HG02571 (cell line): Measurements from ENCODE around the gene BMAL2.
A peak's percentile ranks its signal among the peaks of the same experiment; 100 is the strongest.

Experiments used
- ATAC-seq: cut with Tn5 transposase; IDR thresholded peaks from one replicate; pipeline ENCODE4 v1.9.1; 2021; ENCODE audit warnings: mild to moderate bottlenecking, moderate library complexity; ENCODE audit not compliant: unreplicated experiment

The BMAL2 gene

DNA sequence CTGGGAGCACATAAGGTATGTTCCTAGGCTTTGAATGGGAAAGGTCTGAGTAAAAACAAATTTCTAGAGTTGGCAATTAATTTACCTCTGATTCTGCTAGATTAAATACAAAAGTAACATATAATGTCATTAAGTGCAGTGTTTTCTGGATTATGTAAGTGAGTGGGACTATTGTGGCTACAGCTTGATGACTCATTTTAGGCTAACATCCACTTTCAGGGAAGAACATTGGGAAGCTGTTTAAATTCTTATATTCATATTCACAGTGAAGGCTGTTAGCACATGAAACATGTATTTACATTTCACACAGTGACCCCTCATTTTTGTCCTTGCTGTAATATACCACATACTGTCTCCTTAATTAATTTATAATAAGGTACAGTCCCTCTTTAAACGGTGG lies 13.2 kb upstream of the BMAL2 start:
- no peak for ATAC-seq

DNA sequence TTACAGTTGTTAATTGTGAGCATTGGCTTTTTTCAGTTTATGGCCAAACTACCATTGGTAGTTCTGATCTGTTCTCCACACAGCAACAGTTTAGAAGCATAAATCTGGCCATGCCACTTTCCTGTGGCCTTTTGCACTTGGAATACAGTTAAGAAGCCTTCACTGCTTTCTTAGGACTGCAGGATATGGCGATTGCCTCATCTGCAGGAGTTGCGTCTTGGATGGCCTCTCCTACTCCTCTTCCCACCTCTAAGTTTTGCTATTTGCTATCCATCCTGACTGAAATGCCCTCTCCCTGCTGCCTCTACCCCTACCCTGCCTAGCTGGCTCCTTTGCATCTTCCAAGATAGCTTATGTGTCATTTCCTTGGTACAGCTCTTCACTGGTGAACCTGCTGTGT lies 12.8 kb upstream of the BMAL2 start:
- no peak for ATAC-seq

DNA sequence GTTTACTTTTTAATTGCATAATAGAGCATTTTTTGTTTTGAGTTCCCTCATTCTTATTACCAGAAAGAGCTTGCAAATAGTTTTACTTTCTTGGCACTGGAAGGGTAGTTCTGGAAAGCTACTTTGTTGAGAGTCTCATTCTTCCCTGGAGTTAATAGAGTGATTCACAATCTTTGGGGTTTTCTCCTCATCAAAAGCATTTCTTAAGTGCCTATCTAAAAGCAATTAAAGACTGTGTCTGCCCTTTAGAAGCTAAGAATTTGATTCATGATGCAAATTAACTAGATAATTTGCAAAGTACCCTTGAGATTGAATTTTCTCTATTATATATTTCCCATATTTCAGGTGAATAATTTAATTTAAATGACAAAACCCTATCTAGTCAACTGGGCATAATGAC lies 8.1 kb upstream of the BMAL2 start:
- no peak for ATAC-seq

DNA sequence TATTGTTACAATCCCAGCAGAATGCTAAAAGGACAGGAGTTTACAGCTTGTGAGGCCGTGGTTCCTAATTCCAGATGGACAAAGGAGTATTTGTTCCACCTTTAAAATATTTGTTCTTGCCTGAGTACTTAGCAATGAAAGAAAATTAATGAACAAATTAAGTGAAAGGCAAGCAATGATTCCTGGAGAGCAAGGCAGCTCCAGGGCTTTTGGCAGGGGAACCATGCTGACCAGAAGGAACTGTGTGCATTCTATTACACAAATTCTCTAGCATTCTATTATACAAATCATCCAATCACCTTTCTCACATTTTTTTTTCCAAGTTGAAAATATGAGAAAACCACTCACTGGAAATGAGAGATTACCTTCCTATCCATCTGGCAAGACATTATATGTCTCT lies 1.8 kb upstream of the BMAL2 start:
- ATAC-seq: no peak

DNA sequence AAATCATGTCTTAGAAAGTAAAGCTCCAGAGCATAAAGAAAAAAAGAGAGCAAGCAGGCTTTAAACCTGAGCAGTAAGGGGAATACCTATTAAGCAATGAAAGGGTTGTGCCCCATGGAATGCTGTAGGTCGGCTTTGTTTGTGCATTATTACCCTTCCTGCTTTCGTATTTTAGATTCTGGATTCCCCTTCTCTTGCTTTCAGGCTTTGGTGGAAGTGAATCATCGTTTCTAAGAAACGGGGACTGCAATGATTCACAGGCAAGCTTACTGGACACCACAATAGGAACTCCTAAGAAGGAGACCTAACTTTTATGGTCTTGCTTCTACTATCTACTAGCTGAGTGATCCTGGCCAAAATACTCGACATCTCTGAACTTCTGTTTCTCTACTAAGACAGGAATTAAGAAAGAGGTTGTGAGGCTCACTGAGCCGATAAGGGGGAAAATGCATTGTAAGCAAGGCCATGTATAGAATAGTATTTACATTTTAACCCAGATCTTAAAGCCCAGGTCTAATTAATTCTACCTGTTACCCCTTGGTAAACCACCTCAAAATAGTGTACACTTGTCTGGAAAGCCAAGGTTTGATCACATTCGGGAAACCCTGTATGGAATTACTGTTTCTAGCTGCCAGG lies 1.2 kb upstream of the BMAL2 start:
- ATAC-seq: peak; percentile 36

DNA sequence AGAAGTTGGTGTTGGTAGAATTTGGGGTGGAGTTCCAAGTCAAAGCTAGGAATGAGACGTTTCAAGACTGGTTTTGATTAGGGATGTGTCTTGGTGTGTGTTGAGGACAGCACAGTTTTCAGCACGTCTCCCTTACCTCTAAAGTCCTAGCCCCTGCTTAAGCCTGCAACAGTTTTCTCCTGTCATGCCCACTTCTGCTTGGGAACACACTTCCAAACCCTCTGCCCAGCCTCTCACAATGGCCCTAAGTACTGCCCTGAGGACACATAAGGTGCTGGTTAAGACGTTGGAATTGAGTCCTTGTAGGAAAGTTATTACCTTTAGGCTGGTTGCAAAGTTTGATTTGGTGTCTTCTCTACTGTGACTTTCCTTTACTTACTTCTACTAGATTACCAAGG lies 710 bp upstream of the BMAL2 start:
- ATAC-seq: no peak

DNA sequence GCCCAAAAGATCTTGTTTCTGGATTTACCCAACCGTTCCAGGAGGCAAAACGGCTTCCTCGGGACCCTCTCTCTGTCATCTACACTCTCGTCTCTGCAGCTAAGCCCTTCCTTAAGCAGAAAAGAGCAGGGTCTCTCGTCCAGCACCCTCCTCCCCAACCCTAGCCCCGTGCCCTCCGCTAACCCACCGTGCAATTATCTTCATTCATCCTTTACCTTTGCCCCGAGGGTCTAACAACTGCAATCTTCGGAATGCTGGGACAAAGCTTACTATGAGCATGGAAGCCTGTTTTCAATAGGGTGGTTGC lies 276 bp upstream of the BMAL2 start:
- ATAC-seq: no peak

DNA sequence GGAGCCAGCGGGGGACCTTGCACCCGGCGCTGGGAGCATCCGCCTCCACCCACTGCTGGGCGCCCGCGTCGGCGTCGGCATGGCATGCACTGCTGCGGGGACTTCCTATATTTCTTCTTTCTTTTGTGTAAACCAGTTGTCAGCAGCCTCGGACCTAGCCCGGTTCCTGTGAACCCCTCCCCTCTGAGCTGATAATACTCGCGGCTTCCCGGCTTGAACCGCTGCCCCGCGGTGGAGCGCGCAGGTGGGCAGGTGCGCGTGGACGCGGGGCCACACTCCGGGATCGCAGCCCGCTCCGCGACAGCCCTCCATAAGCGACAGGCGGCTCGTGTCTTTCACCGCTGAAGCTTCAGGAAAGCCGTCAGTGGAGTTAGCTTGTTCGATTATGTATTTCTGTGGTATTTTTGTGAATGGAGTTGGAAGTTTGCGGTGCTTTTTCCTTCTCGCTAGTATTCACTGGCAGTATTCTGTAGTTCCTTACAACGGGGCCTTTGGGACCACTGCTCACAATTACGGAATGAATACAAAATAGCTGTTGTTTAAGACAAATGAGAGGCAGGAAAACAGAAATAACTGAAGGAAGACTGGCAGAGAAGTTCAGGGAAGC lies 870 bp downstream of the BMAL2 start:
- ATAC-seq: peak; percentile 22

DNA sequence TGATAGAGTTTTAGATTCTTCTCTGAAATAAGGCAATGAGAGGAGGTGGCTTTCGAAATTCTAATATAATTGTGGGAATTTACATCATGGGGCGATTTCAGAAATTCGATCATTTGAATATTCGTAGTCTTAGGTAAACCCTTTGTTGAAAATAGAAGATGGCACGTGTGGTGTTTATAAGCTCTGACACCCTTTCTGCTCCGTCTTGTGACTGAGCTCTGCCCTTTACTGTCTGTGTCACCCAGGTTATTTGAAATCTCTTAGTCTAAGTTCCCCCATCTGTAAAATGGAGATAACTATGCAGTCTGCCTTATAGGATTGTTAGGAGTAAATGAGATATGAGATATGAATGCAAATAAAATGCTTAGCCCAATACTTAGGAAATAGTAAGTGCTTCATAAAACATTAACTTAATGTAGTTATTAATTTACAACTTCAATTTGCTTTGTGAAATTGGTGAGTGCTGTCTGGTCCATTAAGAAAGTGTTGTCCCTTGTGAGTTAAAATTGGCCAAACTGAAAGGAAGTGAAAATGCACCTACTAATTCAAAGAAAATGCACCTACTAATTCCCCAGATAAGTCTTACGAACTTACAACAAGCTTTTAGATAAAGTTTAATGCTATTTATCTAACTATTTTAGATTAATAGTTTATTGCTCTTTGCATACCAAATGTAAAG lies 1.5 kb downstream of the BMAL2 start:
- ATAC-seq: no peak

DNA sequence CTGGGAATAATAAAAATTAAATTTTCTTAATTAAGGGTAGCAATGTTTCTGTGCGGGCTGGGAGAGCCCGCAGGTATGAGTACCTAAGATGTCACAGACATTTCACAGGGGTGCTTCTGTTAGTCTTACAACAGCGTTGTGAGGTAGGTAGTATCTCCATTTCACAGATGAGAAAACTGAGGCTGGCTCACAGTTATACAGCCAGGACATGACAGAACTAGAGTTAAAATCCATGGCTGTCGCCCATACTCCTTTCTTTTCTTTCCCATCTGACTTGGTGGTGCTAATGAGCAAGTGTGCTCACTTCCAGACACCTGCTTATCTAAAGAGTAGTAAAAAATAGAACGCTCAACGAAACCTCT lies 2.1 kb downstream of the BMAL2 start:
- ATAC-seq: no peak

DNA sequence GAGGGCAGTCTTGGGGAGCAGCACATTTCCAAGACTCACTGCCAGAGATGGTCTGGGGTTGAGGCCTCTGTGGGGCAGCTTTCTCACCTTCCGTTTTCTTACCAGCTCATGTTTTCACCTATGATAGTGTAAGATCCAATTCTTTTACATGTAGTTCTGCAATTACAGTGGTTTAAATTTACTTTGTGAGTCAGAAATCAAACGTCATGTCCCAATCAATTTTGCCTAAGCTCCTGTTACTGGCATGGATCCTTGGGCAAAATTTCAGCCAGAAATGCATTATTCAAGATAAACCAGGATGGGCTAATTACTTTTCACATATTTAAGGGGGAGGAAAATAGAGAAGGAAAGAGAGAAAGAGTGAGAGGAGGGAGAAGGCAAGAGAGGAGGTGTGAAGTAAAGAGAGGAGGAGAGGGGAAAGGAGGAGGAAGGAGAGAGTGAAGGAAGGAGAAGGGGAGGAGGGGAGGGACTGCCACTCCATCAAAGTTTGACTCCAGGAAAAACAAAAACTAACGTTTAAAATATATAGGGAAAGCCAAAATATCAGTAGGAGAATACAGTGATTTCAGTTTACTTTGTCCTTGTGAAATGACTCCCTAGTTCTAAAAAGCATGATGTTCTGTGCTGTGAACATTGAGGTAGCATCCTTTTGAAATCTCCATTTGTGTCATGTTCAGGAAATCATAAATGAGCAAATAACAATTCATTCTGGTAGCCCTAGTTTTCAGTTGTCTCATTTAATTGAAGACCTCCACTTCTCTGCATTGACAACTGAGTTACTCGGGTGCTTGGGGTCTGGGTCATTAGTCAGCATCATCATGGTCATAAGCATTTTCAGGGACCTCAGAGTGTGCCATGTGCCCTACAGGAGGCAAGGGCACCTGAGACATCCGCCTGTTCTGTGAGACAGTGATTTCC lies 3.0 kb downstream of the BMAL2 start:
- no peak for ATAC-seq

DNA sequence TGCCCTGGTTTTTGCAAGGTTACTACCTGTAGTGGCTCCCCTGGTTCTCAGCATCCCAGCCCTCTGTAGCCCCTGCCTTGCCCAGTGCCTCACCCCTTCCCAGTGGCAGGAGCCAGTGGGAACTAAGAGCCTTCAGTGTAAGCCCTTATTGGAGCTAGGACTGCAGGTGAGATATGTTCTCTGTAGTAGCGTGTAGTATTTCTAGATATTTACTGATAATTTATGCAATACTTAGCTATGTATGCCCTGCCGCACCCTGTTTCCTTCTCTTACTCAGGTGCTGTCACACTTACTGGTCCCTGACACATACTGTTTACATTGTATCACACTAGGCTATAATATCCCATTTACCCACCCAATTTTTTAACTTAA lies 3.6 kb downstream of the BMAL2 start:
- no peak for ATAC-seq

DNA sequence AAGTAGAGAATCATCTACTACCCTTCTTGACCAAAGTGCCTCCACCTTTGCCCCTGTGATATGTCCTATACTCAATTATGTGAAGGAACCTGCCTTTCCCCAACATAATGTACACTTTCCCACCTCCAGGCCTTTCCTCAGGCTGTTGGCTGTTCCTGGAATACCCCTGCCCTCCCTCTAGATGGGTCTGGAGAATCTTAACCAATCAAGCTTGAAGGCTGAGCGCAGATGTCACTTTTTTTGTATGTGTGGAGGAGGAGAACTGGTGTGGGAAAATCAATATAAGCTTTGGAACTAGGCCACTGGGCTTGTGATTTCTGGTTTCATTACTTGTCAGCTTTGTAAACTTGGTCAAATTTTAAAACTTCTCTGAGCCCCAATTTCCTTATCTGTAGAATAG lies 4.7 kb downstream of the BMAL2 start:
- no peak for ATAC-seq

DNA sequence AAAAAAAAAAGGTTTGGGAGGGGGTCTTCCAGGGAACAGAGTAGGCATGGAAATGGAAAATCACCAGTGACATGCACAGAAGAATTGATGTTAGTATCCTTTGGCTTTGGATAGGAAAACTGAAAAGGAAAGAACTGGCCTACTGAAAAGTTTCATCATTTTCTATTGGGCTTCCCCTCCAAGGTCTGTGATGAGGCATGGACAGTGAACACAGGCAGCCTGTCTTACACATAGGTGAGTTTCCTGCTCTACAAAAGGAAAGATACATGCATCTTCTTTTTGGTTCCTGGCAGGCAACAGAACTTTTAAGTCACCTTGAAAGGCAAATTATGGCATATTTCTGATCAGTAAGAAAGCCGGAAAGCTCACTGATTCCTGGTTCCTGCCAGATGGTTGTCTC lies 5.8 kb downstream of the BMAL2 start:
- no peak for ATAC-seq

DNA sequence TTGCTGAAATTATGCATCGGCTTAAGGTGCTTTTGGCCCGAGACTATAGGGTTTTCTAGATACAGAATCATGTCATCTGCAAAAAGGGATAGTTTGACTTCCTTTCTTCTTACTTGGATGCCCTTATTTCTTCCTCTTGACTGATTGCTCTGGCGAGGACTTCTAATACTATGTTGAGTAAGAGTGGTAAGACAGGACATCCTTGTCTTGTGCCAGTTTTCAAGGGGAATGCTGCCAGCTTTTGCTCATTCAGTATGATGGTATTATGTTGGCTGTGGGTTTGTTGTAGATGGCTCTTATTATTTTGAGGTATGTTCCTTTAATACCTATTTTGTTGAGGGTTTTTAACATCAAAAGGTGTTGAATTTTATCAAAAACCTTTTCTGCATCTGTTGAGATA lies 8.3 kb downstream of the BMAL2 start:
- ATAC-seq: no peak

DNA sequence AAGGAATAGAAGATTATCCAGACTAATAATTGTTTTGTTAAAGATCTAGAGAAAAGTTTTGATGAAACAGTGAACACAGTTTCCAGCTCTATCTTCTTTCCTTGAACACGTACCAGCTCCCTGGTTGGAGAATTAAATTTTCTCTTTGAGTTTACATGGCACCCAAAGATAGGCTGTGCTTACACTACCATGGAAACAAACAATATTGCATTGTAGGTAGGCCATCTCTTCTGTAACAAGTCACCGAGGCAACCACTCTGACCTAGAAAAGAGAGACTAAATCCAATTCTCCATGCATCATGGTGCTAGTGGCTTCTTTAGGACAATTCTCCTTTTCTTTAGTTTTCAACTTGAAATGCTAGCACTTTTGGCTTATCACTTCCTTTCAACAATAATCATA lies 9.9 kb downstream of the BMAL2 start:
- no peak for ATAC-seq

DNA sequence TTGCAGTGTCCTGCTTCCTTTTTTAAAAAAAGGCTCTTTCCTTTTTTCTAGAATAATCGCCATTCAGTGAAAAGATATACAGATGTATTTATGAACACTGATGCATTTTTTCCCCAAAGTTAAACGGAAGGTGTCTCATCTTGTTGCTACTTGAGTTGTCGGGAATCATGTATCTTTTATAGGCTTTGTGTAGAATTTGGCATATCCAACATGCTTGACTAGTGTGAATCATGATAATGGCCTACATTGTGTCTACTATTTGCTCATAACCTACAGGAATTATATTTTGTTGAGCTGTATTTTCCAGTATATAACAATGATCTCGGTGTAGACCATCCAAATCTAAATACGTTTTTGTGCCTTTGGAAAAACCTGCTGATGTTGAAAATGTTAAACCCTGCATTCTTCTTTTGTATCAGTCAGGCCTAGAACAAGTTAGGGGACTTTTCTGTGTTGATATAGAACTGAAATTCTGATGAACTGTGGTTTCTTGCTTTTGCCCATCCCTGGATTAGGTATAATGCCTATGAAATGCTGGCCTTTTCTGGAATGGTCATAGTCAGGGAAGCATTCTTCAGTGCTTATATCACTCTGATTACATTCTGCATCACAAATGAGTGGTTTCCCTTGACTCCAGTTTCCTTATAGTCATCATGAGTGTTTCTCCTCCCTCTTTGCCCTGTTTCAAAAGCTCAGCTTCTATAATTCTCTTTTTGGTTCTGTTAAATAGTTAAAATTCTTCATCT lies 10.8 kb downstream of the BMAL2 start:
- no peak for ATAC-seq

DNA sequence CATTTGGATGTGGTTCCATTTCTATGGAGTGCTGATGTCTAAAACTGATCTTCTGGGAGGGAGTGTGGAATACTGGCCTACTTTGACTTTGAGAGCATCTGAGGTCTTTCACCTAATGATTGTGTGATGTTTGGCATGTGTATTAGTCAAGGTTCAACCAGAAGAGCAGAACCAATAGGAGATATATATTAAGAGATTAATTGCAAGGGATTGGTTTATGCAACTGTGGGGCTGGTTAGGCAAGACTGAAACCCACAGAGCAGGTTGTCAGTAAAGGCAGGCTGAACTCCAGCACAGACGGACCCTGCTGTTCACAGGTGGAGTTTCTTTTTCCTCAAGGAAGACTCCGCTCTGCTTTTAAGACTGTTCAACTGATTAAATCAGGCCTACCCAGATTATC lies 11.6 kb downstream of the BMAL2 start:
- ATAC-seq: no peak

DNA sequence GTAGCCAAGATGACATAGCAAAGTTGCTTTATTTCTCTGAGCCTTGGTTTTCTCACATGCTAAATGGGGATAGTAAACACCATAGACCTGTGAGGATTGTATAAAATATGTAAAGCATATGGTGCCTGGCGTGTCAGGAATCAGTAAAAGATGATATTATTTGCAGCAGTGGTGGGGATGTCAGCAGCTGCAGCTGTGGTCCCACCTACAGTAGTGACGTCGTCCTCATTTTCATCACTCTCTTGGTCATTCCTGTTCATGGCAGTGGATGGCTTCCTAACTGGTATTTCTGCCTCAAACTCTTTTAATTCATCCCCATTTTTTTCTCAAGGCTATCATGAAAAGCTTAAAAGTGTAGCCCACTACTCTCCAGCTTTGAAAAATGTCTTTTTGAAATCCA lies 12.1 kb downstream of the BMAL2 start:
- no peak for ATAC-seq

DNA sequence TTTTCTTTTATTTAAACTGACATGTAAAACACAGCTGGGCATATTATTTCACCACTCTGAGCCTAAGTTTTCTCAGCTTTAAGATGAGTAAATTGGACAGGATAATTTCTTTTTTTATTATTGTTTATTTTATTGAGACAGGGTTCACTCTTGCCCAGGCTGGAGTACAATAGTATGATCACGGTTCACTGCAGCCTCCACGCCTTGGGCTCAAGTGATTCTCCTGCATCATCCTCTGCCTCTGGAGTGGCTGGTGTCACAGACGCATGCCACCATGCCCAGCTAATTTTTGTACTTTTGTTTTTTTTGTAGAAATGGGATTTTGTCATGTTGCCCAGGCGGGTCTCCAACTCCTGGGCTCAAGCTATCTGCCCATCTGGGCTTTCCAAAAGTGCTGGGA lies 12.7 kb downstream of the BMAL2 start:
- ATAC-seq: no peak

DNA sequence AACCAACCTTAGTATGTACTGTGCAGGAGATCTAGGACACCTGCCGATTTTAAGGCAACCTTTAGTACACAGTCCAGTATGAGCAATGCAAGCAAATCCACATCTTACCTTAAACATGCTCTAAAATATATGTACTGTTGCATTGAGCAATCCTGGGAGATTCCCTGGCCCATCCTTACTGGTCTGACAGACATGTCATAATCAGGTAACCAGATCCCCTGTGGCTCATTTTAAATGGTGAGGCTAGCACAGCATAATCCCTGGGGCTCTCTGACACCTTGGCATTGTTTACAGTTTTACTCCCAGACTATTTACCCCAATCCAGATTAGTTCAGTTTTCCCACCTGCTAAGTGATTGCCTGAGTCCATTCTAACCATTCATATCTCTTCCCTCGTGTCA lies 15.1 kb downstream of the BMAL2 start:
- no peak for ATAC-seq
